ELF-1 (cell line): ENCODE data around the gene IGDCC3.

Experiments used
- DNase-seq: peaks from one replicate; pipeline ENCODE4 v3.0.0-alpha.2; 2016; ENCODE audit warnings: low read depth, low spot score

IGDCC3 gene

DNA sequence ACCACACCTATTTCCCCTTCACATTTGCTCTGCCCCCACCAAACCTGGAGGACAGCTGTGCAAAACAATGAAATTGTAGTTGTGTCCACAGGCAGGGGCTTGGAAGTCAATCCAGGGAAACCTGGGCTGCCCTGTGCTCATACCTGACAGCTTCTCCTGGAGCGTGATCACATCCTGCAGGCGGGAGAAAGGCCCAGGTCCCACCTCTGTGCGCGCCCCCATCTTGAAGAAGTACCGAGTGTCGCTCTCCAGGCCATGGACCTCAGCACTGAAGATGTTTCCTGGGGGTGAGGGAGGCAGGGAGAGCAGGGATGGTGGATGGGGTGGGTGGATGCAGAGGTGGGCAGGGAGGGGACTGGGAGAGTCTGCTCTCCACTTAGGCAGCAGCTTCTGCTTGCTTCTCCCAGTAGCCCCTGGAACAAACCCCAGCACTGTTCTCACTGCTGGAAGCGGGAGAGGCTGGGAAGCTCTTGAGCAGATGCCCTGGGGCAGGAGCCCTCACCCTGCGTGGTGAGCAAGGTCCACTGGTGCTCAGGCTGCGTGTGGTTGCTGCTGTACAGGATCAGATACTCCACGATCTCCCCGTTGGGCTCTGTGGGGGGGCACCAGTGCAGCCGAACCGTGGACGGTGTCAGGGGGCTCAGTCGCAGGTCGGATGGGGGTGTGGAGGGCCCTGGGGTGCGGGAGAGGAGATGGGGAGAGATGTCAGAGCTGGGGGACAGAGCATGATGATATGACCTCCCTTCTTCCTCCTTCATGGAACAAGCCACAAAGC lies 10.7 kb upstream of the IGDCC3 start:
- DNase-seq = no peak

DNA sequence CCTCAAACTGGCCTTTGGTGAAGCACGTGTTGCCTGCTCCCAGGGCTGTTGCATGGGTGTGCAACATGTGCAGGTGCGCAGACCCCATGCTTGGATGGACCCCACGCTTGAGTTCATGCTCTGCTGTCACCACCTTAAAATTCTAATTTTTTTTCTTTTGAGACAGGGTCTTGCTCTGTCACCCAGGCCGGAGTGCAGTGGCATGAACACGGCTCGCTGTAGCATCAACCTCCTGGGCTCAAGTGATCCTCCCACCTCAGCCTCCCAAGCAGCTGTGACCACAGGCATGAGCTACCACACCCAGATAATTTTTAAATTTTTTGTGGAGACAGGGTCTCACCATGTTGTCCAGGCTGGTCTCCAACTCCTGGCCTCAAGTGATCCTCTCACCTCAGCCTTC lies 9.1 kb upstream of the IGDCC3 start:
- no peak for DNase-seq

GRCh38 chr15:65386376-65386775 lies 8.6 kb upstream of the IGDCC3 start:
- DNase-seq = no peak

DNA sequence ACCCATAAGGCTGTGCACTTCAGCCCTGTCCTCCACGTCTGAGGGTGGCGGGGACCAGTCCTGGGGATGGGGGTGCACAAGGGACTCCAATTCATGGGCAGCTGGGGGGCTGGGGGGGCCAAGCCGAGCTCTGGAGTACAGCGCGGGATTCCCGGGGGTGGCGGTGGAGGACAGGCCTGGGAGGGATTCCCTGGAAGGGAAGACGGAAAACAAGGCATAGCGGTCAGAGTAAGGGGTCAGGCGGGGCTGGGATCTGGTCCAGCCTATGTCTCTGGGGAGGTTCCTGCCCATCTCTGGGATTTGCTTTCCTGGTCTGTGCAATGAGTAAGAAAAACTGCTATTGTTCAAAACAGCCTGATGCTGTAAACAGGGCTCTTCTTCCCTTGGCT lies 8.1 kb upstream of the IGDCC3 start:
- DNase-seq = no peak

- peak; percentile 94 for DNase-seq
Observed at GRCh38 chr15:65384895-65385869, 7.4 kb upstream of the IGDCC3 start.

DNA sequence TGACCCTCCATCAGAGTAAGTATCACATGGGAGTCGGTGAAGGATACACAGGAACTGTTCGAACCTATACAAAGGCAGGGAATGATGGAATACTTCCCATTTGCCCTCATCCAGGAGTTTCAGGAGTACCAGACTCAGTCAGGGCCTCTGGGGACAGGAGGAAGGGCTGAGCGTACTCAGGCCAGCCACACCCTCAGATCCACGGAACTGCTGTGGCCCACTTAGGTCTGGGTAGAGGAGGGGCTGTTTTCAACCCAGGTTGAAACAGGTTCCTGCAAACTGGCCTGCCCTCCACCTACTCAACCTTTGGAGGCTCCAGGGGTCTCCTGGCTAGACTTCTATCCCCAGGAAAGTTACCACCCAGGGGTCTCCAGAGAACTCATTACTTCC lies 6.7 kb upstream of the IGDCC3 start:
- DNase-seq = no peak

- DNase-seq = no peak
Observed at GRCh38 chr15:65383991-65384390, 6.2 kb upstream of the IGDCC3 start.

DNA sequence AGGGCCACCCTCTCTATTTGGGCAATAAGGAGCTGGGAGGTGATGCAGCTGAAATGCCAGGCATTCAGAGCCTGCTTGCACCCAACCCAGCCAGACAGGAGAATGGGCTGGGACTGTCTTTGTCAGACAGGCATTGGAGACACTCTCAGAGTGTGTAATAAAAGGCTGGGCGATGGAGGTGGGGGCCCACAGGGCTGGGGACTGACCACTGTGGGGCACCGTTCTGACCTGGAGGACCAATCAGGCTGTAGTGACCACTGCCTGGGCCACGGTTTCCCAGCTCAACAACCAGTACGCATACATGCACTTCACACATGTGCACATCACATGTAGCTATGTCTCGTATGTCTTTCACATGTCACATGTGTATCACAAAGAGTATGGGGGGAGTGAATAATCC lies 5.7 kb upstream of the IGDCC3 start:
- DNase-seq = no peak

DNA sequence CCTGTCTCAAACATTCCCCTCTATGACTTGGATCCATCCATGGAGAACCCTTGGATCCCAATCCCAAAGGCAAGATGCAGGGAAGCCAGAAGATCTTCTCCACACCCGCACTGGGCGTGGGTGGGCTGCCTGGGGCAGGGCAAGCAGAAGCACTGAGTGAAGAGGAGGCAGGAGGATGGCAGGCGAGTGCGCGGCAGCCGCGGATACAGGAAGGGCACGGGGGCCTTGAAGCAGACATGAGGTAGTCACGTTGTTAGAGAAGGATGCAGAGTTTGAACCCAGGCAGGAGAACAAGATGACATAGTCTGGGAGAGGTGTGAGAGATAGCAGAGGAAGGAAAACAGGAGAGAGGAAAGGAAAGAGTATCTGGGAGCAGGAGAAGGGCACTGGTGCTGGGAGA lies 5.1 kb upstream of the IGDCC3 start:
- no peak for DNase-seq

- no peak for DNase-seq
Observed at GRCh38 chr15:65382146-65382491, 4.3 kb upstream of the IGDCC3 start.

GRCh38 chr15:65381445-65382145 lies 3.8 kb upstream of the IGDCC3 start:
- no peak for DNase-seq

- no peak for DNase-seq
Observed at GRCh38 chr15:65379986-65380385, 2.2 kb upstream of the IGDCC3 start.

DNA sequence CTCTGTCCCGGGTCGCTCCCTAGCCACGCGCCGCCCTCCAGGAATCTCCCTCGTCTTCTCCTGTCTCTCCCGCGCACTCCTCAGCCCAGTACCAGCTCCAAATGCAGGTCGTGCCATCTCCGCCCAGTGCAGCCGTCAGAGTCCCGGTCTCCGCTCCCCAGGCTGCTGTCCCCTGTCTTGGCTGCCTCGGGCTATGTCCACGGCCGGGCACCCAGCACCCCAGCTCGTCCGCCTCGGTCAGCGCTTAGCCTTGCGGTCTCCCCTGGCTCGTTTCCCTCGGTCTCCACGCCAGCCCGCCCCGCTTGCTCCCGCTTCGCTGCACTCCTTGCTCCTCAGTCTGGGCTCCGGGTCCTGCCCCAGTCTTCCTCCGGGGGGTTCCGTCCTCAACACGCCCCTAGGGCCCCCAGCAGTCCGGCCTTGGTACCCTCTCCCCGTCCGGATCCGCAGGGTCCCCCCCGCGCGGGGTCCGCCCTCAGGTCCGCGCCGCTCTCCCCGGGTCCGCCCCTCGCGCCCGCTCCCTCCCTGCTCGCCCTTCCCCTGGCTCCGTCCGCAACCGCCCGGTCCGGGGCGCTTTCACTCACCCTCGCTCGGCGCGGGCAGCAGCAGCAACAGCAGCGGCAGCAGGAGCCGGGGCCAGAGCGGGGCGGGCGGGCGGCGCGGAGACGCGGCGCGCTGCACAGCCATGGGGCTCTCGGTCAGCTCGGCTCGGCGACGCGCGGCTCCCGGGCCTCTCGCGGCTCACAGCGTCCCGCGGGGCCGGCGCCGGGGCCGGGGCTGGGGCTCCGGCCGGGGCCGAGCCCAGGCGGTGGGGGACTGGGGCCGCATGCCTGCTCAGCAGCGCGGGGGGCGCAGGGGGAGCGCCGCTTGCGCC lies 462 bp downstream of the IGDCC3 start:
- DNase-seq = peak; percentile 63

DNA sequence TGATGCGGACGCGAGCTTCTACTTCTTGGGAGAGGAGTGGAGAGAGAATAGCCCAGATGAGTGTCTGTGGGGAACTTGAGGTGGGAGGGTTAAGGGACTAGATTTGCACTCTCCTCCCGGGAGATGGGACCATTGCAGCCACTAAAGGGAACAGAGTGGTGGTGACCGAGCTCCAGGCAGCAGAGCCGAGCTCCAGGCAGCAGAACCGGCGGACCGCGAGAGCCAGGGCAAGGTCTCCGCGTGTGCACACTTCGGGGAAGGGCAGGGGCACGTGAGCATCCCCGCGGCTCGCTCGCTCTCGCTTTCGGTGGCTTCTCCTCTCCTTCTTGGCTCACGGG lies 1.1 kb downstream of the IGDCC3 start:
- no peak for DNase-seq

DNA sequence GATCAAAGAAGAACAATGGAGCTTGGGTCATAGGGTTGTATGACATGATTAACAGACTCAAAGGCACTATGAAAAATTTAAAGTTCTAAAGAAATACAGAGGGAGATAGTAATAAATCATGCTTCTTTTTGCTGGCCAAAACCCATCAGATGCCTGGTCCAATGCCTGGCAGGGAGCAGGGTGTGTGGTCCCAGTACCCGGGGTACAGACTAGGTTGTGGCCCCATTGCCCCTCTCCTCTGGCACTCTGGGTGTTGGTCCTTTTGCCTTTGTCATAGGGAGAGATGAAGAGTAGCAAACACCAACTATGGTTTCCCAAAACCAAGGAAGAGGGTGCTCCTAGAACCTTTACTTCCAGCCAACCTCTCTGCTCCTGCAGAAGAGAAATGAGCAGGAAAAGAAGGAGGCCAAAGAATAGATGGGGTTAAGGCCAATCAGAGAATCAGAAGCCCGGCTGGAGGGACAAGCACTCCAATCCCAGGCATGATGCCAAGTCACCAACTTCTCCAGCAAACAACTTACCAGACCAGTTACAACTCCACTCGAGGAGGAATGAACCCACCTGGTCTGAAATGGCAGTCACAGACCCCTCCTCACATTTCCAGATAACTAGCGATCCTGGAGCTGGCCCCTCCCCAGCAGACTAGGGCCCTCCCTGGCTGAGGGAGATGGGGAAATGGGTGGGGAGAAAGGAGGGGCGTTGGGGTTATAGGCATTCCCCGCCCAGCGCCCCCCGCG lies 1.8 kb downstream of the IGDCC3 start:
- no peak for DNase-seq

DNA sequence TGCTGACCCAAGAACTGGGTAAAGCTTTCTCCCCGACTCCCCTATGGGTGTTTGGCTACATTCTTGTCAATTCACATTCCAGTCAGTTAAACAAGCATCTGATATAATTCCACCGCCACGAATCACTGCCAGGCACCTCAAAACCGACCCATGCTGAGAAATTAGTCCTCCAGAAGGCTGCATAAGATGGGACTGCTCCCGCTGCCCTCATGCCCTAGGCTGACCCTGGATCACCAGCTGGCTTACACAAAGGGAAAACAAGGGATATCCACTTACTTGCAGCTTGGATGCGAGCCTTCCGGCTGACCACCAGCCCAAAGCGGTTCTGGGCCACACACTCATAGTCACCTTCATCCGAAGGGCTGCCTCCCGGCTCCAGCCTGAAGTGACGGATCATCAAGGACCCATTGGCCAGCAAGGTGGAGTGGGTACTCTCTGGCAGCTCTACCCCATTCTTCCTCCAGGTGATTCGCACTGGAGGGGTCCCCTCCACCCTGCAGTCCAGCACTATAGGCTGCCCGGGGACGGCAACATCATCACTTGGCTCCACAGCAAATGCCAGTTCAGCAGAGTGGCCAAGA lies 2.9 kb downstream of the IGDCC3 start:
- DNase-seq = no peak

DNA sequence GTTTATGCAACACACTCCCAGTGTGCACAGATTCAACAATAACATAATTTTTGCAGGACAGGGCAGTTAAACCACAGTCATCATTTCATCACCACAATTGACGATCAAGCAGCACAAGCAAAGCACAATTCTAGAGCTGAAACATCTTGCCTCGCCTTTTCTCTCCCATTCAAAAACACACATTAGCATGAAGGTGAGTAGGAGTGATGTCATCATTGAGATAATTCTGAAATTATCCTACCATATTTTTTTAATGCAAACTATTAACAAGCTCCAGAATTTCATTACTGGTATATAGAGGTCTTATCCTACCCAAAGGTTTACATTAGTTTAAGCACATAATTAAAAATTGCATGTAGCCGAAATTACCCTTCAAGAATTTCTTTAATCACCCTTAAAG lies 3.5 kb downstream of the IGDCC3 start:
- DNase-seq = no peak

GRCh38 chr15:65373163-65373651 lies 4.6 kb downstream of the IGDCC3 start:
- DNase-seq = no peak

DNA sequence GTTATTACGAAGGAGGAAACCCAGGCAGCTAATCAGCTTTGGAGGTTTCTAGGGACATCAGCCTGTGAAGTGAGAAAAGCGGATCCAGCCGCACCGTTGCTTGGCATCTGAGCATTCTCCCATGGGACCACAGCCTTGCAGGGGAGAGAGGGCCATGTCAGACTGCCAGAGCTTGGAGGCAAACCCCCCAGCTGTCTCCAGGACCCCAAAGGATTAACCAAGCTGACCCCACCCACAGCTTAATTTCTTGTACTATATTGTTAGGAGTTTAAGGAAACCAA lies 5.1 kb downstream of the IGDCC3 start:
- DNase-seq = no peak

DNA sequence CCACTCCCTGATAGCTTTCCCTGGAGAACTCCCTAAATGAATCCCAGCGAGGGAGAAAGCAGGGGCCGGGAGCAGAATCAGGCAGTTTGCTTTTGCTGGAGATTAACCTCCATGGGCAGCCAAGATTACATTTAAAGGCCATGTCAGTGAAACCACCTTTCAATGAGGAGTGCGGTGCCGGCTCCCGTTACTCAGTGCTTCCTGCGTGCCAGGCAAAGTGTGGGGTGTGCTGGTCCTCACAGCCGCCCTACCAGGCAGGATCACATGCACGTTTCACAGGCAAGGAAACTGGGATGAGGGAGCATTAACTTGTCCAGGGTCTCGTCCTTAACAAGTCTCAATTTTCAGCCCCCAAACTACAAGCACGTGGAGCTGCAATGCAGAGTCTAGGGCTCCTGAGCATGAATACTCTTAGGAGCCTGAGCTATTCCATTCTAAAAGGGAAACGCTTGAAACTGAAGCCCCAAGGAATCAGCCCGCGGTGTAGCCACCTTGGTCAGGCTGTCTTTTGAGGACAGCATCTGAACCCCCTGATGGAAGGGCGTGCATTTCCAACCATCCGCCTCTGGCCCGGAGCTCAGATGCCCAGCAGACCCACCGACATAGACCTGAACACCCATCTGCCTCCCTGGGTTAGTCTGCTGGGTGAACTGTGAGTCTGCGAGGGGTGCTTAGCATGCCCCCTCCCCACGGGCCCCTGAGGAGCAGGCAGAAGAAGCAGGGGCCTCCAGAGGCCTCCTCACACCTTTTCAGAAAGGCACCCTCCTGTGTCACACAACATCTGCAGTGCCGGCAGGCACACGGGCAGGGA lies 5.6 kb downstream of the IGDCC3 start:
- no peak for DNase-seq
